HG03280 (cell line): ENCODE results near the gene VSIR.
A peak's percentile ranks its signal among the peaks of the same experiment; 100 is the strongest.

Experiments used
- ATAC-seq: cut with Tn5 transposase; IDR thresholded peaks from one replicate; pipeline ENCODE4 v1.9.1; 2021; ENCODE audit warnings: mild to moderate bottlenecking, moderate library complexity; ENCODE audit not compliant: unreplicated experiment

The VSIR gene

GRCh38 chr10:71807557-71808510 lies 34.5 kb upstream of the VSIR start:
- ATAC-seq: no peak

- no peak for ATAC-seq
Observed at GRCh38 chr10:71806704-71807556, 33.6 kb upstream of the VSIR start.

DNA sequence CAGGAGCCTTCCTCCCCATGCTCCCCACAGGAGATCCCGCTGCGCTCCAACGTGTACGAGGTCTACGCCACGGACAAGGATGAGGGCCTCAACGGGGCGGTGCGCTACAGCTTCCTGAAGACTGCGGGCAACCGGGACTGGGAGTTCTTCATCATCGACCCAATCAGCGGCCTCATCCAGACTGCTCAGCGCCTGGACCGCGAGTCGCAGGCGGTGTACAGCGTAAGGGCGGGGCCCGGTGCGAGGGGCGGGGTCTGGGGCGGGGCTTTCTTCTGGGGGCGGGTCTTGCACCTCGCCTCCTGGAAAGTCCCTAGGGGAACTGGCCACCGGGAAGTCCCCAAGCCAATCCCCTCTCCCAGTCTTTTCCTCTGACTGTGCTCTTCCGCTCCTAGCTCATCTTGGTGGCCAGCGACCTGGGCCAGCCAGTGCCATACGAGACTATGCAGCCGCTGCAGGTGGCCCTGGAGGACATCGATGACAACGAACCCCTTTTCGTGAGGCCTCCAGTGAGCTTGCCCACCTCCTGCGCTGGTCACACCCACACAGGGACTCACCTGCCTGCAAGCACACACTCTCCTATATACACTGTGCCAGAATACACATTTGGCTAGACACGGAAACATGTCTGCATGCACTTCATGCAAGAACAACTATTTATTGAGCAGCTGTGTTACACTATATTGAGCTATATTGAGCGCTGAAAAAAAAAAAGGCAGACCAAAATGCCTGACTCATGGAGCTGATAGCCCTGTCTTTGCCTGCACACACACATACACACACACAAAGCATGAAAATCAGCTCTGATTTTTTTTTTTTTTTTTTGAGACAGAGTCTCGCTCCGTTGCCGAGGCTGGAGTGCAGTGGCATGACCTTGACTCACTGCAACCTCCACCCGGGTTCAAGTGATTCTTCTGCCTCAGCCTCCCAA lies 32.7 kb upstream of the VSIR start:
- no peak for ATAC-seq

DNA sequence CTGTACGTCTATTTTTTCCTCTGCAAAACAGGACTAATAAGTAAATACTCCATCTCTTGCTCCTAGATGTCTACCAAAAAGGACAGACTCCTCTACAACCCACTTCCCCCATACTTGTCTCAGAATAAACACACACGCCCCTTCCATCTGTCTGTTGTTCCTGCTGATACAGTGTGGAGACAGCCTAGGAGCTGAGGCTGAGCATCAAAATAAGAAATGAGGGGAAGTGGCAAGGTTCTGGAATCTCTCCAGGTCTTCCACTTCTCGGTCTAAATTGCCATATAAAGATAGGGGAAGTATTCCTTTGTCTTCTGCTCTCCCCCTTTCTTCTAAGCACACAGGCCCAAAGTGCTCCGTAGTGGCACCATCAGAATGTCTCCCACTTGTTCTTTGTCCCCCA lies 30.8 kb upstream of the VSIR start:
- no peak for ATAC-seq

DNA sequence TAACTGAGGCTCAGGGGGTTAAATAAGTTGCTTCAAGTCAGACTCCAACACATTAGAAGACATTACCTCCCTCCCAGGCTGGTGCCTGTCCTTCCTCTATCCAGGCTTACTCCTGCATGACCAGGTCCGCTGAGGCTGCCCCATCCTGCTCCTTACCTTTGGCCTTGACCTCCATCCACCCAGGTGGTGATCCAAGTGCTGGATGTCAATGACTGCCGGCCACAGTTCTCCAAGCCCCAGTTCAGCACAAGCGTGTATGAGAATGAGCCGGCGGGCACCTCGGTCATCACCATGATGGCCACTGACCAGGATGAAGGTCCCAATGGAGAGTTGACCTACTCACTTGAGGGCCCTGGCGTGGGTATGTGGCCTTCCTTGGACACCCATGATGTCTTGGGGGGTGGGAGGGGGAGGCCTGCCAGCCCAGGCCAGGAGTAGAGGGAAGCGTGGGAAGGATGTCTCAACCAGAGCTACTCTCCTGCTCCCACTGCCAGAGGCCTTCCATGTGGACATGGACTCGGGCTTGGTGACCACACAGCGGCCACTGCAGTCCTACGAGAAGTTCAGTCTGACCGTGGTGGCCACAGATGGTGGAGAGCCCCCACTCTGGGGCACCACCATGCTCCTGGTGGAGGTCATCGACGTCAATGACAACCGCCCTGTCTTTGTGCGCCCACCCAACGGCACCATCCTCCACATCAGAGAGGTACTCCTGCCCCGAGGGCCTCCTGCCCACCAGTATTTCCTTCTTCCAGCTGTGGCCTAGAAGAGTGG lies 29.6 kb upstream of the VSIR start:
- ATAC-seq: no peak

DNA sequence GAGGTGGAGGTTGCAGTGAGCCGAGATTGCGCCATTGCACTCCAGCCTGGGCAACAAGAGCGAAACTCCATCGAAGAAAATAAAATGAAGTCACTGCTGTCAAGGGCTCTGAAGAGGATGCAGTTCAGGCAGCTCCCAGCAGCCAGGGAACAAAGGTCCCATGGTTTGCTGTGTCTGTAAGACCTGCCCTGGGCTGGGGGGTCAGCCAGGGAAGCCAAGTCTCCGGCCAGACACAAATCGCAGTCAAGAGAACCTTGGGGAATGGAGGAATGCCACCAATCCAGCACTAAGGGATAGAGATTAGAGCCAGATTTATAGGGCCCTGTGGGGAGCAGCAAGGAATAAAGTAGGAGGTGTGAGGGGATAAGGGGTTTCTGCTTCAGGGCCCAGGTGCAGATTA lies 28.9 kb upstream of the VSIR start:
- ATAC-seq: no peak

- ATAC-seq: peak; percentile 80
Observed at GRCh38 chr10:71801361-71801760, 28.0 kb upstream of the VSIR start.

- ATAC-seq: no peak
Observed at GRCh38 chr10:71799608-71800453, 26.5 kb upstream of the VSIR start.

DNA sequence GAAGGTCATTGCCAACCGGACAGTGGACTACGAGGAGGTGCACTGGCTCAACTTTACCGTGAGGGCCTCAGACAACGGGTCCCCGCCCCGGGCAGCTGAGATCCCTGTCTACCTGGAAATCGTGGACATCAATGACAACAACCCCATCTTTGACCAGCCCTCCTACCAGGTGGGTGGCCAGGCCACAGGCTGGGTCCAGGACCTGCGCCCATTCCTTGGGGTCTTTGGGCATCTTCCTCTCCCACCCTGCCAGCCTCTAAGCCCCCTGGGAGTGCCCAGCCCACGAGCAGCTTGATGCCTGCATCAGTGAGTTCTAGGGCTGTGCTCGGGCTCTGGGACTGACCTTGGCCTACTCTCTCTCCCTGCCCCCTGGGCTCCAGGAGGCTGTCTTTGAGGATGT lies 25.8 kb upstream of the VSIR start:
- ATAC-seq: no peak

GRCh38 chr10:71798308-71798624 lies 24.9 kb upstream of the VSIR start:
- ATAC-seq: no peak

DNA sequence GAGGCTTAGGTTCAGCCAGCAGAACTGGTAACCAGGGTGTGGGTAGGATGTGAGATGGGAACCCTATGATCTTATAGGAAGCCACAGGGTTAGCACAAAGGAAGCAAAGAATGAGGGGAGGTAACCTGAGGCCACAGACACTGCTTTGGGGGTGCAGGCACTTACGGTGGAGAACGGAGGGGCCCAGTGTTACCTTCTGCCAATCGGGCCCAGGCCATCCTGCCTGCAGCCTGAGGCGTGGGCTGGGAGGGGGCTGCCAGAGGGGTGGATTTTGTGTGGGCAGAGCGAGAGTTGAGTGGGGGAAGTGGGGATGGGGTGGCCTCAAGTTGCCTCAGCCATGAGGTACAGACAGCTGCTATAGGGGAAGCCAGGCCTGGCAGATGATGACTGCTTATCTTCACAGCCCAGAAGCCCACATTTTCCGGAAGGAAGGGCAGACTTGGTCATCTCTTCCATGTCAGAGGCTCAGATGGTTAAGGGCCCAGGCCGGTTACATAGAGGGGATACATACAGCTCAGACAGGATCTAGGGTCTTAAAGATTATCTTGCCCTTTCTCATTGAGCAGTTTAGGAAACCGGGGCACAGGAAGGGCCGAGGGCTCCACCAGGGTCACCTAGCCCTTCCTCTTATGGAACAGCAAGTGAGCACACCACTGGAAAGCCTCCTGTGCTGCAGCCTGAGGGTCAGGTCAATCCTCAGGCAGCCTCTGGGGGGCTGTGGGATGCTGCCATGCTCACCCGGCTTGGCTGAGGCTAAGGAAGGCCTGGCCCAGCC lies 24.4 kb upstream of the VSIR start:
- no peak for ATAC-seq

DNA sequence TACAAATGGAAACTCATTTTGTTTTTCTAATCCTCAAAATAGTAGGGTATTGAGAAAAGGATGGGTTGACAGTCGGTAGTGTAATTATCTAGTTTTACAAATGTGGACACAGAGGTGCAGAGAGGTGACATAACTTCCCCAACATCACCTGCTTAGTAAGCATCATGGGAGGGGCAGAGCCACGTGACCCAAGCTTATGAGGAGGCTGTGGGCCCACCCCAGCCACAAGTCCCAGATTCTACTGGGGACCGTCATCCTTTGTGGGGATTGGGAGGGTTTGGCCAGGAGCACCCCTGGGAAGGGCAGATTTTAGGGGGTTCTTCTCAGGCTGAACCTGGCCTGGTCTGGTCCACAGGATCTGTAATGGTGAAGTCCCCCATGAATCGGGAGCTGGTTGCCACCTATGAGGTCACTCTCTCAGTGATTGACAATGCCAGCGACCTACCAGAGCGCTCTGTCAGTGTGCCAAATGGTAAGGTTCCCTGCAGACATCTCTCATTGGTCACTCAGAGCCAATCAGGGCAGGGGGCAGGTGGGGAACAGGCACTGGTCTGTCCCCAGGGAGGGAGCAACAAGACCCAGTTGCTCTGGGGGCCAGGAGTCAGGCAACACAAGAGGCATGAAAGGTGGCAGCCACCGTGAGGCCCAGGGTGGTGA lies 23.6 kb upstream of the VSIR start:
- ATAC-seq: no peak

GRCh38 chr10:71795248-71795647 lies 21.9 kb upstream of the VSIR start:
- no peak for ATAC-seq

- ATAC-seq: no peak
Observed at GRCh38 chr10:71790749-71791440, 17.6 kb upstream of the VSIR start.

- no peak for ATAC-seq
Observed at GRCh38 chr10:71789871-71790270, 16.6 kb upstream of the VSIR start.

GRCh38 chr10:71788954-71789353 lies 15.6 kb upstream of the VSIR start:
- no peak for ATAC-seq

DNA sequence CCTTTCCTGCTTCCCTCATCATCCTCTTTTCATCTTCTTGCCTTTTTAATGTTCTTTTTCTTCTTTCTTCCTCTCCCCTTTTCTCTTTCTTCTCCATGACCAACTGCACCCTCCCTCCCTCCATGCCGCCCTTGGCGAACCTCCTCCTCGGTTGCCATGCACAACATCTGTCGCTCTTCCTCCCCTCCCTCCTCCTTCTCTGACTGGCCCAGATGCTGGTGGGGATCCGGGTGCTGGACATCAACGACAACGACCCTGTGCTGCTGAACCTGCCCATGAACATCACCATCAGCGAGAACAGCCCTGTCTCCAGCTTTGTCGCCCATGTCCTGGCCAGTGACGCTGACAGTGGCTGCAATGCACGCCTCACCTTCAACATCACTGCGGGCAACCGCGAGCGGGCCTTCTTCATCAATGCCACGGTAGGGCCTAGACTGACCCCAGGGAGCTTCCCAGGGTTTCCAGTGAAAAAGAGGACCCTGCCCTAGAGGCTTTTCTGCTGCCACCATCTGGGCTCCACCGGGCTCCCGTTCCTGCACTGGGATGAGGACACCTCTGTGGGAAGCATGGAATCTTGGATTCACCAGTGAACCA lies 11.5 kb upstream of the VSIR start:
- no peak for ATAC-seq
